ENCODE data around the gene SSX4B.
"Not testable (repeated sequence)": the region's sequence is repeated elsewhere in the genome, so short reads cannot be mapped to it uniquely, and the experiment has no call there.

GRCh38 chrX:48397825-48398224, 13.9 kb downstream of the SSX4B start:
- TF ChIP-seq CTCF, POLR2A (IDR thresholded peaks at IDR 0.05): not testable (repeated sequence)
